Pancreas (tissue), 10 donors: ENCODE measurements around the gene TNIP1. TPM values are rescaled to one million over a fixed set of nuclear protein-coding genes. Genes with fewer than 3 reads are reported as not detected.

ENCODE experiments used
- ATAC-seq, 4 donors: fragments of 200-7000 bp; cut with Tn5 transposase; one replicate each; pipeline versions ENCODE4 v1.8.0 to v1.9.1; 2020; ENCODE audit warnings: mild to moderate bottlenecking in 4 of 4, moderate library complexity in 4 of 4
- DNase-seq, 6 donors: peaks; one replicate each; pipeline ENCODE4 v3.0.0-alpha.2; 2020
- FAIRE-seq: peaks from 2 replicates; lab custom pipeline; 2012; peaks lifted over from hg19 to GRCh38; lab: Jason Lieb, UNC
- H3K27ac ChIP-seq, 4 donors: fragments of 200-600 bp; sonication (generic); 1 replicate in 3 of 4; 2 replicates in 1 of 4; pipeline versions ENCODE4 v1.5.0 to v1.8.0; 2020
- H3K27me3 ChIP-seq, 4 donors: fragments of 200-600 bp; one replicate each; pipeline ENCODE4 v1.8.0; 2021
- H3K36me3 ChIP-seq, 3 donors: fragments of 200-600 bp; sonication (generic) in 1 of 3; one replicate each; pipeline versions ENCODE4 v1.5.0 to v1.8.0; 2020 to 2021
- H3K4me1 ChIP-seq, 3 donors: fragments of 200-600 bp; one replicate each; pipeline ENCODE4 v1.8.0; 2021
- H3K4me3 ChIP-seq, 4 donors: fragments of 200-600 bp; sonication (generic) in 2 of 4; one replicate each; pipeline versions ENCODE4 v1.5.0 to v1.8.0; 2020 to 2021
- H3K9me3 ChIP-seq, 4 donors: fragments of 200-600 bp; one replicate each; pipeline ENCODE4 v1.8.0; 2021
- WGBS, 2 donors: extraction: QIAGEN DNeasy Blood & Tissue Kit; methylation state at CpG; one replicate each; pipeline ENCODE4 v1.1.7; 2013; 5-methylcytosine and 5-hydroxymethylcytosine counted together
- intact Hi-C, 3 donors: fragments of 100-400 bp; cut with DNase I; formaldehyde crosslinking; loops; one replicate each; pipeline versions ENCODE4 v1.11.1 to v1.14.2; 2022
- polyA plus RNA-seq, 2 donors: library from polyadenylated mRNA; stranded (reverse); fragments of 200-250 nt; gene quantifications; one replicate each; pipeline ENCODE4 v1.2.3, GENCODE V29; 2013
- total RNA-seq, 6 donors: library from RNA; stranded (reverse); fragmentation: NEBNext Ultra II Directional in 4 of 6; extraction: Animal tissue kit (Norgen Biotek cat#: 25700) in 4 of 6; gene quantifications; one replicate each; pipeline versions ENCODE4 v1.2.1 to v1.2.4, GENCODE V29; 2021 to 2023
- TF ChIP-seq, protein P1 (sequence below), 4 donors: fragments of 200-600 bp; sonication (generic) in 3 of 4; IDR thresholded peaks; one replicate each; pipeline versions ENCODE4 v1.5.0 to v1.8.0; 2021; ENCODE audit warnings: antibody characterized with exemption in 4 of 4
- donor health status: healthy with polysubstance abuse.
- donor health status: DM: no; HTN: no; CAD: no; lungs with moderate emphysema.
- donor health status: DM: no; HTN: no; CAD: no.
- donor health status: control.
- donor health status: control.
- donor health status: Bipolar disorder and iron deficiency.
- donor health status: DM: yes; HTN: yes; CAD: no.
- donor health status: DM: no; HTN: no; CAD: no.
- donor health status: DM: no; HTN: no; CAD: no.
- donor health status: DM: yes; HTN: yes; CAD: no.

TNIP1 gene
- total and polyA plus RNA-seq, 8 donors = 36.4 to 118 (median 69.3) TPM

DNA sequence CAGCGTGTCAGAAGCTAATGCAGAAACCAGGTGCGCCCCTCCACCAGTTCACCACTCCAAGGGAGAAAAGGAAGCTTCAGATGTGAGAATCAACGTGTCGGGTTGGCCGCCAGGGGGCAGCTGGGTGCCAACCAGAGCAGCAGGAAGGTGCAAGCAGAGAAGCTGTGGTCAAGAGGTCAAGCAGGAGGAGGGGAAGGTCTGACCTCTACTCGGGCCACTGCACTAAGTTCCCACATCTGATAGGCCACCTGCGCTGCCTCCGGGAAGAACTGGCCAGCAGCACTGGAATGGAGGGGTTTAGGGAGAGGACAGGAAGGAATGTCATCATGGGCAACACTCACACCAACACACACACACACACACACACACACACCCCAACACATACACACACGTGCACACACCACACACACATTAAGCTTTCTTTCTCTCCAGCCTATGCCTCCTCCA is 45.4 kb upstream of the TNIP1 start:
- no peaks in the 10 kb centered on the region for H3K27me3 ChIP-seq
- no peak overlapping the region for H3K27ac ChIP-seq
- H3K4me1 ChIP-seq = peaks cover 0 to 4% (median 0%) of the 10 kb centered on the region in 3 donors
- WGBS, 2 donors = 17 to 18% methylated on average over 9 of the region's 9 CpGs
- intact Hi-C loops = loop anchor here in 2 of 3 donors (5.0 to 10.0 kb wide), 3 partner anchors 36 to 119 kb away; no protein-coding TSS in a partner anchor
- H3K9me3 ChIP-seq = no peaks in the 10 kb centered on the region
- TF ChIP-seq, protein P1, sequence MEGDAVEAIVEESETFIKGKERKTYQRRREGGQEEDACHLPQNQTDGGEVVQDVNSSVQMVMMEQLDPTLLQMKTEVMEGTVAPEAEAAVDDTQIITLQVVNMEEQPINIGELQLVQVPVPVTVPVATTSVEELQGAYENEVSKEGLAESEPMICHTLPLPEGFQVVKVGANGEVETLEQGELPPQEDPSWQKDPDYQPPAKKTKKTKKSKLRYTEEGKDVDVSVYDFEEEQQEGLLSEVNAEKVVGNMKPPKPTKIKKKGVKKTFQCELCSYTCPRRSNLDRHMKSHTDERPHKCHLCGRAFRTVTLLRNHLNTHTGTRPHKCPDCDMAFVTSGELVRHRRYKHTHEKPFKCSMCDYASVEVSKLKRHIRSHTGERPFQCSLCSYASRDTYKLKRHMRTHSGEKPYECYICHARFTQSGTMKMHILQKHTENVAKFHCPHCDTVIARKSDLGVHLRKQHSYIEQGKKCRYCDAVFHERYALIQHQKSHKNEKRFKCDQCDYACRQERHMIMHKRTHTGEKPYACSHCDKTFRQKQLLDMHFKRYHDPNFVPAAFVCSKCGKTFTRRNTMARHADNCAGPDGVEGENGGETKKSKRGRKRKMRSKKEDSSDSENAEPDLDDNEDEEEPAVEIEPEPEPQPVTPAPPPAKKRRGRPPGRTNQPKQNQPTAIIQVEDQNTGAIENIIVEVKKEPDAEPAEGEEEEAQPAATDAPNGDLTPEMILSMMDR (IDR thresholded peaks at IDR 0.05) = peak; percentile 62 to 80 (median 74)
- DNase-seq = peak; percentile 51 to 87 (median 70)
- no peak overlapping the region for H3K4me3 ChIP-seq
- no peaks in the 10 kb centered on the region for H3K36me3 ChIP-seq
- peak; percentile 47 to 78 (median 74) for ATAC-seq
- no peak for FAIRE-seq

DNA sequence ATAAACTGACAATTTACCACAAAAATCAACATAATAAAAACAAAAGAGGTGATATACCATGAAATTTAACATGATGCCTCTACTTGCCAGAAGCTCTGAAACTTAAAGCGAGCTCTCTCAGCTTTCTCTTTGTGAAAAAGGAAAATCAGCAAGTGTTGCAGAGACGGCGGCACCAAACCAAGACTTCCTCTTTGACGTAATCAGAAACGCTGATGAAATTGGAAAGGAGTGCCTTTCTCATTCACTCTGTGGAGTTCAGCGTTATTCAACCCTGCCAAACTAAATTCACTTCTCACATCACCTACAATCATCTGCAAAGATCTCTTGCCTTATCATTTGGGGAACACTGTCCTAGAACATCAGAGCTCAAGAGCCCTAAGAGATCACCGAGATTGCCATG is 44.6 kb upstream of the TNIP1 start:
- TF ChIP-seq, protein P1 (IDR thresholded peaks at IDR 0.05) = no peak
- ATAC-seq (peak in 1 of 4 donors; percentile 17), DNase-seq (no peak), FAIRE-seq (no peak)
- Histone ChIP-seq H3K27me3 (no peaks in the 10 kb centered on the region), H3K4me1 (peaks cover 0 to 4% (median 0%) of the 10 kb centered on the region in 3 donors), H3K9me3 (no peaks in the 10 kb centered on the region), H3K36me3 (no peaks in the 10 kb centered on the region), H3K4me3 (no peak overlapping the region), H3K27ac (no peak overlapping the region)
- WGBS, 2 donors = 80 to 81% methylated on average over 7 of the region's 7 CpGs
- intact Hi-C loops = loop anchor here in 2 of 3 donors (5.0 to 10.0 kb wide), 3 partner anchors 37 to 119 kb away; no protein-coding TSS in a partner anchor

DNA sequence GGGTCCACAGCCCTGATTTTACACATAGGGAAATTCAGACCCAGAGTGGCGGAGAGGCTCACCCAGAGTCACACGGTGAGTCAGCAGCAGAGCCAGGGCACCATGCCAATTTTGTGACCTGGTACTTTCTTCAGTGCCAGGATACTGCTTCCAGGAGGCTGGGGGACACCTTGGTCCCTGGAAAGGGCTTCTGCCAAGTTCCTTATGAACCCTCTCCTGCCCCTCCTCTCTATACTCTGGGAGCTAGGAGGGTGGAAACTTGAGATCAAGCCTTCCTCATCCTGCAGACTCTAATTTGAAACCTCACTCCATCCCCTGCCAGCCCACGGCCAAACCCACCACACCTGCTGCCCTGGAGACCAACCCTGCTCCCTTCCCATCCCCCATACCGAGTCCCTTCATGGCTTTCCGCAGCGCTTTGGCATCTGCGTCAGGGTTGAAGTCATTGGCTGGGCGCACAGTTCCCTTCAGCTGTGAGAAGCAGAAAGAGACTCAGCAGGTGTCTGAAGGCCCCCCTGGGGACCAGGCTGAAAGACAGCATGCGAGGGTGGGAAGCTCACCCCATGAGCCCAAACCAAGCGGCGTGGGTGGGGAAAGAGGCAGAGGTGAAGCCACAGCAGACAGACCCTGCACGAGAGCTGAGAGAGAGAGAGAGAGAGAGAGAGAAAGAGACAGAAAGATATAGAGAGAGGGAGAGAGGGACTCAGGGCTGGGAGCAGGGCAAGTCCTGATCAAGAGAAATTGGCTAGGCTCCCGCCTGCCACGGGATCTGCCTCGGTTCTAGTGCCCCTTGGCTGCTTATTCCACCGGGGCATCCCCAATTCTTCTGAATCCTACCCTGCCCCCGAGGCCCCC is 43.3 kb upstream of the TNIP1 start:
- no peaks in the 10 kb centered on the region for H3K36me3 ChIP-seq
- ATAC-seq = peak; percentile 66 to 80 (median 75)
- intact Hi-C loops = loop anchor here in 1 of 3 donors (10.0 kb wide), 1 partner anchor 121 kb away; no protein-coding TSS in a partner anchor

DNA sequence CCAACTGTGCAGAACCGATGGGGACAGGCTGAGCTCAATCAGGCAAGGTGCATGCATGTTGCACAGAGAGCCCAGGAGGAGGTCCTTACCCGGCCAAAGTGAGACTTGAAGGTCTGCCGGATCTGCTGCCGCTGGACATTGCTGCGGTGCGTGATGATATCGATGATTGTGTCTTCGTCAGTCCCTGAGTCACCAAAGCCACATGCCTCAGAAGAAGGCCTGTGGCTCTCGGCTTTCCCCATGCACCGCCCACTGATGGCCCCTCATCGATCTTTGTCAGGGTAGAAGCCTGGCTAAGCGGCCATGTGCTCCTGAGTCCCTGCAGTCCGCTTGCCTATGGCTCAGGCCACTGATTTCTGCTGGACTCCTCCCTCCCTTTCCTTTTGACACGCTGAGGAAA is 42.0 kb upstream of the TNIP1 start:
- 94 to 95% methylated on average over 14 of the region's 14 CpGs for WGBS, 2 donors
- ATAC-seq (no peak), FAIRE-seq (no peak), DNase-seq (no peak)
- Histone ChIP-seq H3K27me3 (no peaks in the 10 kb centered on the region), H3K4me3 (no peak overlapping the region), H3K9me3 (no peaks in the 10 kb centered on the region), H3K4me1 (peaks cover 0 to 4% (median 0%) of the 10 kb centered on the region in 3 donors), H3K36me3 (no peaks in the 10 kb centered on the region), H3K27ac (no peak overlapping the region)
- intact Hi-C loops = loop anchor here in 1 of 3 donors (10.0 kb wide), 1 partner anchor 122 kb away; no protein-coding TSS in a partner anchor
- TF ChIP-seq, protein P1 (IDR thresholded peaks at IDR 0.05) = no peak

More for the DNA sequence above, 43.3 kb upstream of the TNIP1 start:
- Histone ChIP-seq H3K27ac (no peak overlapping the region), H3K4me3 (no peak overlapping the region), H3K4me1 (peaks cover 0 to 4% (median 0%) of the 10 kb centered on the region in 3 donors), H3K27me3 (no peaks in the 10 kb centered on the region), H3K9me3 (no peaks in the 10 kb centered on the region)
- FAIRE-seq (no peak), DNase-seq (peak; percentile 50 to 88 (median 81))
- TF ChIP-seq, protein P1 (IDR thresholded peaks at IDR 0.05) = no peak
- WGBS, 2 donors = 72 to 76% methylated on average over 17 of the region's 17 CpGs
